SU-DHL-6 (cell line): Measurements from ENCODE around the gene GALNT9.
"Not testable (repeated sequence)": the region's sequence is repeated elsewhere in the genome, so short reads cannot be mapped to it uniquely, and the experiment has no call there.

Source experiments
- EZH2phosphoT487 ChIP-seq: fragments of 200-600 bp; sonication (generic), shearing (Covaris generic); conservative IDR thresholded peaks from 2 replicates; pipeline ENCODE4 v1.6.1; 2018; ENCODE audit warnings: mild to moderate bottlenecking, antibody characterized with exemption, low read length, moderate library complexity, mixed read lengths
- TF ChIP-seq, protein P1 (sequence below): fragments of 200-600 bp; sonication (generic); IDR thresholded peaks from one replicate; pipeline ENCODE4 v1.5.1; 2017; ENCODE audit warnings: antibody characterized with exemption, mild to moderate bottlenecking, low read length, moderate library complexity; ENCODE audit not compliant: insufficient read depth, poor library complexity, severe bottlenecking

DNA sequence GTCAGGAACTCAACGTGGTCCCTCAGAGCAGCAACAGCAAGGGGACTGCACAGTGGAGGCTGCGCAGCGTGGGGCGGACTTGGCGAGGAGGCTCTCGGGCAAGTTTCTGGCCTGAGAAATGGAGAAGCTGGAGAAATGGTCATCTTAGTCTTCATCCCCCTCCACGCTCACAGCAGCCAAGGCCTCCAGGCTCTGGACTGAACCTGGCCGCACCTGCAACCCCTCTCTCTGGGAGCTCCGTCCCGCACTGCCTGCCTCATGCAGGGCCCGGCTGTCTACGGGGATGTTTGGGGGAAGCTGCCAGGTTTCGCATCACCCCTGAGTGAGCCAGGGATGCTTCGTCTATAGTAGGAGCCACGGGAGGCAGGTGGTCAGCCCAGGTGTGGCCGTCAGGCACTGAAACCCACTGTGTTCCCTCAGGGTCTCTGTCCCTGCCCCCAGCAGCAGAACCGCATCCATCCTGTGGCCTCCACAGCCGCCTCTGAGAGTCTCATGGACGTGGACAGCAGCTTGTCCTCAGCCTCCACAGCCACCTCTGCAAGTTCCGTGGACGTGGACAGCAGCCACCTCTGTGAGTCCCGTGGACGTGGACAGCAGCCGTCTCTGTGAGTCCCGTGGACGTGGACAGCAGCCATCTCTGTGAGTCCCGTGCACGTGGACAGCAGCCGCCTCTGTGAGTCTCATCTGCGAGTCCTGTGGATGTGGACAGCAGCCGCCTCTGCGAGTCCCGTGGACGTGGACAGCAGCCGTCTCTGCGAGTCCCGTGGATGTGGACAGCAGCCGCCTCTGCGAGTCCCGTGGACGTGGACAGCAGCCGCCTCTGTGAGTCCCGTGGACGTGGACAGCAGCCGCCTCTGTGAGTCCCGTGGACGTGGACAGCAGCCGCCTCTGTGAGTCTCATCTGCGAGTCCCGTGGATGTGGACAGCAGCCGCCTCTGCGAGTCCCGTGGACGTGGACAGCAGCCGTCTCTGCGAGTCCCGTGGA lies 29.1 kb upstream of the GALNT9 start:
- TF ChIP-seq, protein P1, sequence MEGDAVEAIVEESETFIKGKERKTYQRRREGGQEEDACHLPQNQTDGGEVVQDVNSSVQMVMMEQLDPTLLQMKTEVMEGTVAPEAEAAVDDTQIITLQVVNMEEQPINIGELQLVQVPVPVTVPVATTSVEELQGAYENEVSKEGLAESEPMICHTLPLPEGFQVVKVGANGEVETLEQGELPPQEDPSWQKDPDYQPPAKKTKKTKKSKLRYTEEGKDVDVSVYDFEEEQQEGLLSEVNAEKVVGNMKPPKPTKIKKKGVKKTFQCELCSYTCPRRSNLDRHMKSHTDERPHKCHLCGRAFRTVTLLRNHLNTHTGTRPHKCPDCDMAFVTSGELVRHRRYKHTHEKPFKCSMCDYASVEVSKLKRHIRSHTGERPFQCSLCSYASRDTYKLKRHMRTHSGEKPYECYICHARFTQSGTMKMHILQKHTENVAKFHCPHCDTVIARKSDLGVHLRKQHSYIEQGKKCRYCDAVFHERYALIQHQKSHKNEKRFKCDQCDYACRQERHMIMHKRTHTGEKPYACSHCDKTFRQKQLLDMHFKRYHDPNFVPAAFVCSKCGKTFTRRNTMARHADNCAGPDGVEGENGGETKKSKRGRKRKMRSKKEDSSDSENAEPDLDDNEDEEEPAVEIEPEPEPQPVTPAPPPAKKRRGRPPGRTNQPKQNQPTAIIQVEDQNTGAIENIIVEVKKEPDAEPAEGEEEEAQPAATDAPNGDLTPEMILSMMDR, result not testable (repeated sequence)
- TF ChIP-seq EZH2phosphoT487, result not testable (repeated sequence)
